Fibroblast of villous mesenchyme (primary cell): ENCODE data around the gene ATXN3. TPM values are rescaled to one million over a fixed set of nuclear protein-coding genes. Genes with fewer than 3 reads are reported as not detected.
A peak's percentile ranks its signal among the peaks of the same experiment; 100 is the strongest.

ENCODE experiments used
- DNase-seq: peaks from one replicate; pipeline ENCODE4 v3.0.0-alpha.2; 2010; ENCODE audit warnings: low read depth
- H3K4me3 ChIP-seq: 2 replicates; pipeline ENCODE4 v1.5.1; 2011; ENCODE audit warnings: low read depth, mild to moderate bottlenecking, low read length
- total RNA-seq: library from RNA; depleted of rRNA; stranded (reverse); fragments of >200 nt; gene quantifications from 2 replicates; pipeline ENCODE4 v1.2.3, GENCODE V29; 2012
- TF ChIP-seq, protein P1 (sequence below): IDR thresholded peaks from 2 replicates; pipeline ENCODE4 v1.5.1; 2012; ENCODE audit warnings: low read depth, mild to moderate bottlenecking, low read length; ENCODE audit not compliant: insufficient read depth

ATXN3 gene
- total RNA-seq, 1 donor, result 21.6 TPM

DNA sequence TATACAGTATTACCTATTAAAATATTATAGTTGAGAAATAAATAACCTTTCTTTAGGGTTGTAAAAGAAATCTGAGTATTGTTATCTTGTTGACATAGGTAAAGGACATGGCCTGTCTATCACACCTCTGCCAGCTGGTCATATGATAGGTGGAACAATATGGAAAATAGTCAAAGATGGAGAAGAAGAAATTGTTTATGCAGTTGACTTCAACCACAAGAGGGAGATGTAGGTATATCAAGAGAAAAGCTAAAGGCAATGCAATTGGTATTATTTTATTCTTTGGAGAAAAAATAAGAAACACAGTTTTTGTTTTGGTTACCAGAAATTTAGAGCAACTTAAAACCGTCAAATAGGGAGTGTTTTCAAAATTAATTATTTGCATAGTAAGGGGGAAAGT lies 28.9 kb upstream of the ATXN3 start:
- DNase-seq, result peak; percentile 49
- no peak overlapping the region for H3K4me3 ChIP-seq
- TF ChIP-seq, protein P1, sequence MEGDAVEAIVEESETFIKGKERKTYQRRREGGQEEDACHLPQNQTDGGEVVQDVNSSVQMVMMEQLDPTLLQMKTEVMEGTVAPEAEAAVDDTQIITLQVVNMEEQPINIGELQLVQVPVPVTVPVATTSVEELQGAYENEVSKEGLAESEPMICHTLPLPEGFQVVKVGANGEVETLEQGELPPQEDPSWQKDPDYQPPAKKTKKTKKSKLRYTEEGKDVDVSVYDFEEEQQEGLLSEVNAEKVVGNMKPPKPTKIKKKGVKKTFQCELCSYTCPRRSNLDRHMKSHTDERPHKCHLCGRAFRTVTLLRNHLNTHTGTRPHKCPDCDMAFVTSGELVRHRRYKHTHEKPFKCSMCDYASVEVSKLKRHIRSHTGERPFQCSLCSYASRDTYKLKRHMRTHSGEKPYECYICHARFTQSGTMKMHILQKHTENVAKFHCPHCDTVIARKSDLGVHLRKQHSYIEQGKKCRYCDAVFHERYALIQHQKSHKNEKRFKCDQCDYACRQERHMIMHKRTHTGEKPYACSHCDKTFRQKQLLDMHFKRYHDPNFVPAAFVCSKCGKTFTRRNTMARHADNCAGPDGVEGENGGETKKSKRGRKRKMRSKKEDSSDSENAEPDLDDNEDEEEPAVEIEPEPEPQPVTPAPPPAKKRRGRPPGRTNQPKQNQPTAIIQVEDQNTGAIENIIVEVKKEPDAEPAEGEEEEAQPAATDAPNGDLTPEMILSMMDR, result peak; percentile 59

DNA sequence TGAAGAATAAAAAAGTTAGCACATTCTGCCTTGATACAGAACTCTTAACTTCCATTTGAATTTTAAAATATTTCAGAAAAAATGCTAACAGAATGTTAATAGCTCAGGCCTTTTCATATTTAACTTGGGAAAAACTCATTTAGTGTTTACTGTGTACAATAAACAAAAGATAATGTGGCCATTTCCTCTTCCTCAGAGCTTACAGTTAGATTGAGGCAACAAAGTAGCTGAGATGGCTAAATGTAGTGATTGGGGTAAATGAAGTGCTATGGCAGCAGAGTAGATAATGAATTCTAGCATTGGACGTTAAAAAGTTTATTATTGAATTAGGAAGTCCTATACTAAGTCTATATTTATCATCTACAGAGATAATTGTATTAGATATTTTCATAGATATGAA lies 28.1 kb upstream of the ATXN3 start:
- TF ChIP-seq, protein P1, result no peak
- H3K4me3 ChIP-seq, result no peak overlapping the region
- DNase-seq, result no peak

DNA sequence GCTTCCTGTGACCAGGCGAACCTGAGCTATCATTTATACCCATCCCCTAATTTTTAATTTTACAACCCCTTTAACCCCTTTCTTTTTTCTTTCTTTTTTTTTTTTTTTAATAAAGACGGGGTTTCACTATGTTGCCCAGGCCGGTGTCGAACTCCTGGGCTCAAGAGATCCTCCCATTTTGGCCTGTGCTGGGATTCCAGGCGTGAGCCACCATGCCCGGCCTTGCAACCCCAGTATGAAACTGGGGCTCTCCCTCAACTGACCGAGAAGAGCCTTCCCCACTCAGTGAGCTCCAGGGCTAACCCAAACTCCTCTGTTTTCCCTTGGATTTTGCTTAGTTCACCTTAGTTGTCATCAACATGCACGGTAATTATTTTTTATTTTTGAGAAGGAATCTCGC lies 16.4 kb upstream of the ATXN3 start:
- peak overlapping the region; percentile 73 for H3K4me3 ChIP-seq
- TF ChIP-seq, protein P1, result no peak
- DNase-seq, result no peak

DNA sequence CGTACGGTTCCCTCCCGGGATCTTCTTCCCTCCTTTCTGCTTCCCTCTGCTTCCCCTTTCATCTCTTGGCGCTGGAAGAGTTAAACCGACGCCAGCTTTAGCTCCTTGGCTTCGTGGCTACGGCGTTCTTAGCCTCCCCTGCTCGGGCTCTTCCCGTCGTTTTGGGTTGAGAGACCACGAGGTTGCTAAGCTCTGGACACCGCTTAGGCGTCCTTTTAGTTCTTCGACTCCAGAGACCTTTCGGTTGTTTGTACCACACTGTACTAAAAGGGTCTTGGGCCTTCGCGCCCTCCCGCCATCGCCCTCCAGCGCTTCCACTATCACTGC lies 15.9 kb upstream of the ATXN3 start:
- TF ChIP-seq, protein P1, result no peak
- peak overlapping the region; percentile 73 for H3K4me3 ChIP-seq
- DNase-seq, result peak; percentile 65

DNA sequence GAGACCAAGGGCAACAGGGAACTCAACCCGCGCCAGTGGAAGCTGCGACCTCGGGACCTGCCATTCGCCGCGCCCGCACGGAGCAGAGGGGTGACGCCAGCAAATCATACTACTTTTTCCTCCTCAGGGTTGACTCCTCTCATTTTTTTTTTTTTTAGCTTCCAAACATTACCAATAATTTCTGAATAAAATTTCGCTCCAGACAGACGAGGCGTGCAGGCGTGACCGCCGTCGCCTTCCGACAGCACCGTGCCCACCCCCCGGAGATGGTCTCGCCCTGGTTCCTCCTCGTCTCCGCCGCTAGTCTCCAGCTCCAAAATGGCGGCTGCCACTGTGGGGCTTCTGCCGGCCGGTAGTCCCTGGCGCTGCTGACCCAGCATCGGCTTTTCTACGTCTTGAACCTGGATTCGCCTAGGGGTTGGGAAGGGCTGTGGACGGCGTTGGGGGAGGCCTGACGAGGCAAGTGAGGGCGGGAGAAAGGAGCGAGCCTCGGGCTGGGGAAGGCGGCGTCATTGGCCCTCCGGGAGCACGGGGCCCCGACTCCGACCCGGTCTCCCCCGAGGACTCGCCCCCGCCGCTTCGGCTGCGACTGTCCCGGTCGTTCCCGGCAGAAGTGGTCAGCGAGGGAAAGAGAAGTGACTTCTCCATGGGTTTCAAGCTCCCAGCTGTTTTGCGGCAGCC lies 15.4 kb upstream of the ATXN3 start, which contains the start of the genes CPSF2 and NDUFB1:
Gene CPSF2 (plus strand): TSS at position 300 of the 681 bp plus-strand sequence. CDS start 9,016 bp downstream, outside the sequence.
Gene NDUFB1 (minus strand): TSS at position 37 of the 681 bp plus-strand sequence. CDS start 4,069 bp downstream, outside the sequence.
- H3K4me3 ChIP-seq, result peak within 1 kb of the TSS; percentile 73
- DNase-seq, result peak; percentile 82

DNA sequence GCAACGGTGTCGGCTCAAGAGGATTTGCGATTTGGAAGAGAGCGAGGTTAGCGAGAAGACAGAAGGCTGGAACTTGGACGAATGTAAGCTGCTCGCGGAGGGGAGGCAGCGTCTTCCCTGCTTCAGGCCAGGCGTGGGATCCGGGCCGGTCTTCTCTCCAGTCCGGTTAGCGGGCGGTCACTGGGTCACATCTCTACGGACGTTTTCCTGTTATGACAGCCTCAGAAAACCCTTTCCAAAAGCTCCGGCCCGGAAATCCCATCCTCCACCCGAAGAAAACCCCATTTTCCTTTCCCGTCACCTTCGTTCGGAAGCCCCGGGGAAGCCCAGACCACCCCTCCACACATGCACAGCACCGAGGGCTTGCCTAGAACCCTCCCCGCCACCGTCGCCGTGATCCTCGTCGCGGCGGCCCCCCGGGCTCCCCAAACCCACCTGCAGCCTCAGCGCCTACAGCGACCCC lies 14.9 kb upstream of the ATXN3 start:
- DNase-seq, result peak; percentile 62
- peak overlapping the region; percentile 73 for H3K4me3 ChIP-seq
- TF ChIP-seq, protein P1, result no peak

More for the DNA sequence above, 15.4 kb upstream of the ATXN3 start, which contains the start of the genes CPSF2 and NDUFB1:
- TF ChIP-seq, protein P1, result no peak
